Activated gamma-delta T cell treated with anti-CD3 and anti-CD28 coated beads, Interleukin-2, amount 50 U/mL, for 16 hours (primary cell): ENCODE measurements around the gene BBOX1.
"Not testable (repeated sequence)": the region's sequence is repeated elsewhere in the genome, so short reads cannot be mapped to it uniquely, and the experiment has no call there.

ENCODE experiments used
- DNase-seq: peaks from one replicate; pipeline ENCODE4 v3.0.0-alpha.2; 2020; ENCODE audit warnings: low read depth

Gene BBOX1

DNA sequence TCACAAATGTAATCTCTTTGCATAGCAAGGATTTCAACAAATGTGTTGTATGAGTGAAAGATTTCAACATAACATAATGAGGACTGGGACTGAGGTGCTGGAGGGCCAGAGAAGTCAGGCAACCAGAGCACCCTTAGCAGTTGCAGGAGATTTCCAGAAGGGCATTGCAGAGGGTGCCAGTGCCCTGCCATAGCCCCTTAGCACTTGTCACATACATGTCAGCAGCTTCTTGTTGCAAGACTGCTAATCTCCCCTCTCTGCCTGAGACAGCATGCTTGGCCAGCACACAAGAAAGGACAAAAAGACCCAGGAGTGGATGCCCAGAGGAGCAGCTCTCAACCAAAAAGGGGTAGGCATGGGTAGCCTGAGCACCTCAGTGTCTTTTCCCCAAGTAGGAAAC is 43.2 kb downstream of the BBOX1 start:
- no peak for DNase-seq

DNA sequence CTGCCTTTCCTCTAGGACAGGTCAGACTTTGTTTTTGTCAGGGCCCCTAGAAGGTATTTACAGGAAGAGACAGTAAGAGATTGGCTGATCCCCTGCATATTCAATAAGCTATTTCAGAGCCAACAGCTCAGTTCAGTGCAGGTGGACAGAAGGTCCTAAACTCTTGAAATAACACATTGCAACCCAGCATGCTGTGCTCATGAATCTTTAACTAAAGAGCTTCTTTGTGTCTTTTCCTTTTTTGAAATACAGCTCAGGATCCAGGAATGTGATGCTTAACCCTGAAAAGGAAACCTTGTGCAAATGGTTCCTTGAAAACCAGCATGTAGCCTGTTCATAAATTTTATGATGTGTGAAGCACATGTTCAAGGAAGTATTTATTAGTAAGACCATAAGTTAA is 43.9 kb downstream of the BBOX1 start:
- no peak for DNase-seq

DNA sequence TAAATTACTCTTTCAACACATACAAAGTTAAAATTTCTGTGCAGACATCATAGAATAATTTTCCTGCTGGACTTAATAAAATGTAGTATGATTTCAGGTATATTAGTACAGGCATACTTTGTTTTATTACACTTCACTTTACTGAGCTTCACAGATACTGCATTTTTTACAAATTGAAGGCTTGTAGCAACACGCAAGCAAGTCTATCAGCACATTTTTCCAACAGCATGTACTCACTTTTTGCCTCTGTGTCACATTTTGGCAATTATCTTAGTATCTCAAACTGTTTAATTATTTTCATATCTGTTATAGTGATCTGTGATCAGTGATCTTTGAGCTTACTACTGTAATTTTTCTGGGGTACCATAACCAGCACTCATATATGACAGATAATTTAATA is 44.5 kb downstream of the BBOX1 start:
- DNase-seq, result no peak

DNA sequence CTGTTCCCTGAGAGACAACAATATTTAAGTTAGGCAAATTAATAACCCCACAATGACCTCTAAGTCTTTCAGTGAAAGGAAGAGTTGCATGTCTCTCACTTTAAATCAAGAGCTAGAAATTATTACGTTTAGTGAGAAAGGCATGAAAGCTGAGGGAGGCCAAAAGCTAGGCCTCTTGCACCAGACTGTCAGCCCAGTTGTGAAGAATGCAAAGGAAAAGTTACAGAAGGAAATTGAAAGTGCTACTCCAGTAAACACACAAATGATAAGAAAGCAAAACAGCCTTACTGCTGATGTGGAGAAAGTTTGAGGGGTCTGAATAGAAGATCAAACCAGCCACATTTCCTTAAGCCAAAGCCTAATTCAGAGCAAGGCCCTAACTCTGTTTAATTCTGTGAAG is 45.0 kb downstream of the BBOX1 start:
- no peak for DNase-seq

DNA sequence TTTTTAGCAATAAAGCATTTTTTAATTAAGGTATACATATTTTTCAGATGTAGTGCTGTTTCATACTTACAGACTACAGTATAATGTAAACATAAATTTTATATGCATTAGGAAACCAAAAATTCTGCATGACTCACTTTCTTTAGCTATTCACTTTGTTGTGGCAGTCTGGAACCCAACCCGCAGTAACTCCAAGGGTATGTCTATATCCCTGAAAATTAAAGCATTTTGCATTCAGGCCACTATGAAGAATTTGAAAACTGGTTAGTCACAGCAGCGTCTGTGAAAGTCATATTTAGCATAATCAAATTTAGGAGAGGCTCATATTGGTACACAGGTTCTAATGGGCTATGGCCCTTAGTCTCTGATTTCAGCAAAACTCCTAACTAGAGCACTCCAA is 46.8 kb downstream of the BBOX1 start:
- no peak for DNase-seq

DNA sequence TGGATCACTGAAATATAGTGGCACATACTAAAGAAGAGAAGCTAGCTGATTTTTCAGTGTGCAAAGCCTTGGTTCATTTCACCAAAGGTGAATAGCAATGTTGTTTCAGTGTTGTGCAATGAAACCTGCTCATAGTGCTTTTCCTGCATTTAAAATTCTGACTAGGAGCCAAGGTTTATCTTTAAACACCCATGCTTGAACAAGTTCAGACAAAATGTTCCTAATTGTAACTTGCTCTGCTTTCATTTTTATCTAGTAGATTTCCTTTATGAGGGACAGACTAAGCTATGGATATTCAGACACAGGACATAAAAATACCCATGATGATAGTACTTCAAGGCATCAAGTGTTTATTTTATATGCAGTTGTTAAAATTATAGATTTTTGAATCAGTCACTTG is 47.7 kb downstream of the BBOX1 start:
- no peak for DNase-seq

DNA sequence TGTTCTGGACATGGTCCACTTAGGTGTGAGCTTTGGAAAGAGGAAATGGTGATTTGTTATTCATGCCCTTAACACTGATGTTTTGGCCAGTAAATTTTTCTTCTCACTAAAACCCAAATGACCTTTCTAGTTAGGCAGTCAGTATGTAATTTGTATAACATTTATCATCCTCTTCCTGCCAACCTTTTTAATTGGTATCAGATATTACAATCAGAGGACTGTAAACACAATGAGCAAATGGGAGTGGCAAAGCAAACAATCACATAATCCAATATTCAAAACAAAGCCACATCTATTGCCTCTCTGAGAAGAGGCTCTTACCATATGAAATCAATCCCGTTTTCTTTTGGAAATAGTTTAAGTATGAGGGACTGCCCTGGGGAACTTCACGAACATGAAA is 49.1 kb downstream of the BBOX1 start:
- DNase-seq, result no peak

DNA sequence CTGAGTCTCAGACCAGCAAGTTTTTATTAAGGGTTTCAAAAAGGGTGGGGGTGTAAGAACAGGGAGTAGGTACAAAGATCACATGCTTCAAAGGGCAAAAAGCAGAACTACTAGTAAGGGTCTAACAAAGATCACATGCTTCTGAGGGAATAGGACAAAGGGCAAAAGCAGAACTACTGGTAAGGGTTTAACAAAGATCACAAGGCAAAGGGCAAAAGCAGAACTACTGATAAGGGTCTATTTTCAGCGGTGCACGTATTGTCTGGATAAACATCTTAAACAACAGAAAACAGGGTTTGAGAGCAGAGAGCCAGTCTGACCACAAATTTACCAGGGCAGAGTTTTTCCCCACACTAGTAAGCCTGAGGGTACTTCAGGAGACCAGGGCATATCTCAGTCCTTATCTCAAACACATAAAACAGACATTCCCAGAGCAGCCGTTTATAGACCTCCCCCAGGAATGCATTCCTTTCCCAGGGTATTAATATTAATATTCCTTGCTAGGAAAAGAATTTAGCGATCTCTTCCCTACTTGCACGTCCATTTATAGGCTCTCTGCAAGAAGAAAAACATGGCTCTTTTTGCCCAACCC is 49.8 kb downstream of the BBOX1 start:
- not testable (repeated sequence) for DNase-seq

DNA sequence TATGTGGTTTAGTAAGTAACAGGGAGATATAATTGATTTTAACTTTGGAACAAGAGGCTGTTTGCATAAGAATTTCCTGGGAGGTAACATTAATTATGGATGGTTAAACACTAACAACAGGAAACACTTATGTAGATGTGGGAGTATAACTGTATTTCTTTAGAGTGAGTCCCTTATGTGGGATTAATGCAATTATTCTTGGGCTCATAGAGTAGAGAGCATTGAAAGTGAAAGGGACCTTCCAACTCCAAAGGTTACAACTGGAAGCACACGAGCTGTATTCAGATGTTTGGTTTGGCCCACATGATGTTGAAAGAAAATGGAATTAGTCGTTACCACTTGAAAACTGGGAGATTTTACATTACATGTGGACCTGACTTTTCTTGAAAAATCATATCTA is 53.5 kb downstream of the BBOX1 start:
- no peak for DNase-seq

DNA sequence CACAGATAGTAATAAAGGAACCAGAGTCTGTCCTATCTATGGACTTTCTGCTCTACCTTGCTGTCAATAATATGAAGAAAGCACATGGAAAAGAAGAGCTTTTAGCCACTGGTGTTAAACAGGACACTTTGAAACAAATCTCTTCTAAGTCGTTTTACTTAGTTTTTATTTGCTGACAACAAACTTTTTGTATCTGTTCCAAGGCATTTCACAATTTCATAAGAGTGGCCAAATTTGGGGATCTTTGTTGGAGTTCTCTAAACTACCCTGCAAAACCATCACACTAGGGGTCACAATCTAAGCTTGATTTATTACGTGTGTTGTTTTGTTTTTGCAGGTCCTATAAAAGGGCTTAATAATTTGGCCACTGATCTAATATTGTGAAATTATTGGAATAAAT is 54.4 kb downstream of the BBOX1 start:
- DNase-seq, result no peak

DNA sequence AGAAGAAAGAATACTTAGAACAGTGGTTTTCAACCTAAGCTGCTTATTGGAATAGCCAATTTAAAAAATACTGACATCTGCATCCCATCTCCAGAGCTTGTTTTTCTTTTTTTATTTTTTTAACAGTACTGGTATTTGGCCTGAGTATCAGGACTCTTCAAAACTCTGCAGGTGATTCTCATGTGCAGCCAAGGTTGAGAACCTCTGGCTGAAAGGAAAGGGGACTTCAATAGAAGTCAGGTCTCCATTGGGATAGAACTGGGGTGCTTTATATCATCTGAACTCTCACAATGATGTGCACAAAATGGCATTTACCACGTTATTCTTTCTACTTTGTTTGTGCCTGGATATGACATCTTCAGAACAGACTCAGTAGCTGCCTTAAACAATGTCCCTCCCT is 55.3 kb downstream of the BBOX1 start:
- no peak for DNase-seq

DNA sequence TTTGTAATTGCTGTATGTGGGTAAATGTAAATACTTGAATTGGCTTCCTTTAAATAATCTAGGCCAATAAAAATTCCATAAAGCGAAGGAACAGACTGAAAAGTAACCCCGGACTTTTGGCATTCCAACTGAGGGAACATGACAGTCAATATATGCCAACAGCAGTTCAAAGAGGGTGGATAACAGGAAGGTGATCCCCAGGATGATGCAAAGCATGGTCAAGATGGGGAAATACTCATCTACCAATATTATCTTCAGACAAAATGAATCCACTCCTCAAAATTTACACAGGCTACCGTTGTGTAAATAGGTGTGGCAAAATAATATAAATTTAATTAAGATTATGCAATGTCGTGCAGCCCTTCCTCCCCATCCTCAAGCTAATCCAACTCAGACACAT is 56.9 kb downstream of the BBOX1 start:
- DNase-seq, result no peak

DNA sequence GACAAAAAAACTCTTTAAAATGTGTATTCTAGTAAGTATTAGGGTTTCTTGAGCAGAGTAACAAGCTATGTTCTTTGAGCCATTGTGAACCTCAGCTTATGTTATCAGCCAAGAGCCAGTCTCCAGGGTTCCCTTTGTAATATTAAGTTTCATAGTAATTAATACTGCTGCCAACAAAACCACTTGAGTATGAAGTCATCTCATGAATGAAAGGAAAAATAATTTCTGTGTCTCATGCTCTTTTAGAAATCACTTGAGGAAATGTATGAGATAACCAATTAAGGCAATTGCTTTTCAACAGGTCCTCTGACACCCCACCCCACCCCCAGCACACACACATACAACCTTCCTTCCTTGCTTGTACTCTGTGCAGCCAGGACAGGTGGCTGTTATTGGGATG is 59.9 kb downstream of the BBOX1 start:
- no peak for DNase-seq

DNA sequence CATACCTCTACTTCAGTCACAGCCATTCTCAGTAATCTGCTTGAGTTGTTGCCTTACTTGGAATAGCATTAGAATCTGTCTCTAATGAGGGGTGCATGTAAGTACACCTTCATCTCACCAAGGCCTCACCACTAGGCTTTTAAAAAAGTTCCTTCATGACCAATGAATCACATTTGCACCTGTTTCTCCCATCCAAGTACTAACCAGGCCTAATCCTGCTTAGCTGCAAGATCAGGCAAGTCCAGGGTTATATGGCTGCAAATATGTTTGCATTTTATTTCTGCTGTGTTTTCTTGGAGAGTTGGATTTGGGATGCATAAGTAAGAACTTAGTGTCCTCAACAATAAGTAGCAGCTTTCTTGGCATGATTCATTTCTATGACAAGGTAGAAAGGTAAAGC is 66.9 kb downstream of the BBOX1 start:
- DNase-seq, result no peak

DNA sequence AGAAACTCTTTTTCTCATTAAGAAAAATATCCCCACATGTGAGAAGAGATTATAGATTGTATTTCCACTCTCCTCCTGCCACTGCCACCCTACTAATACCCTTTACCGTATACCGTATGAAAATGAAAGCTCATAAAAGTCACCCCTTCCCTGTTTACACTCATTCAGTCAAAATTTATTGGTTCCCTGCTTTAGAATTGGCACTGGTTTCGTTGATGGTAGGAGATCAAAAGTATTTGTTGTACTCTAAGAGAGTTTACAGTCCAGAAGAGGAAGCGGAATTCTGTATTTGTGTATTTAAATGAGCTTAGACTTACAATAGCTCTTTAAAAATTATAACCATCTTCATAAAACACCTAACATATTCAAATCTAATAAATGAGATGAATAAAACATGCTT is 68.2 kb downstream of the BBOX1 start:
- no peak for DNase-seq

DNA sequence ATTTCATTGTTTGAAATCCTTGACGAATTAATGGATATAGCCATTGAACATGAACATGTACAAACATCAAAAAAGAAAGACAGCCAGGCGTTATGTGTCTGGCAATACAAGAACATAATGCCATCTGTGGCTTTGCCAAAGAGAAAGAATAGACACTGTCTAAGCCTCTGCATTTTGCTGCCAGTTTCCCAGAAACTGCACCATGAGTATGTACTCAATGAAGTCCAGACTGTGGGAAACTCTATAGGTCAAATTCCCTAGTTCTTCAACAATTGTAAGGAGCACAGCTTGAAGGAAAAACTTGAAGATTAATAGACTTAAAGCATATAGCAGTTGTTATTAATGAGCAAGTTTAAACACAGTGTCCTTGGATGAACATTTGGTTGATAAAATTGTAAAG is 71.3 kb downstream of the BBOX1 start:
- no peak for DNase-seq

DNA sequence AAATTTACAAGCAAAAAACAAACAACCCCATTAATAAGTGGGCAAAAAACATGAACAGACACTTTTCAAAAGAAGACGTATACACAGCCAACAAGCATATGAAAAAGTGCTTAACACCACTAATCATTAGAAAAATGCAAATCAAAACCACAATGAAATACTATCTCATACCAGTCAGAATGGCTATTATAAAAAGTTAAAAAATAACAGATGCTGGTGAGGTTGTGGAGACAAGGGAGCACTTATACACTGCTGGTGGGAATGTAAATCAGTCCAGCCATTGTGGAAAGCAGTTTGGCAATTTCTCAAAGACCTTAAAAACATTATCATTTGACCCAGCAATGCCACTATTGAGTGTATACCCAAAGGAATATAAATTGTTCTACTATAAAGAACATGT is 72.3 kb downstream of the BBOX1 start:
- DNase-seq, result no peak

DNA sequence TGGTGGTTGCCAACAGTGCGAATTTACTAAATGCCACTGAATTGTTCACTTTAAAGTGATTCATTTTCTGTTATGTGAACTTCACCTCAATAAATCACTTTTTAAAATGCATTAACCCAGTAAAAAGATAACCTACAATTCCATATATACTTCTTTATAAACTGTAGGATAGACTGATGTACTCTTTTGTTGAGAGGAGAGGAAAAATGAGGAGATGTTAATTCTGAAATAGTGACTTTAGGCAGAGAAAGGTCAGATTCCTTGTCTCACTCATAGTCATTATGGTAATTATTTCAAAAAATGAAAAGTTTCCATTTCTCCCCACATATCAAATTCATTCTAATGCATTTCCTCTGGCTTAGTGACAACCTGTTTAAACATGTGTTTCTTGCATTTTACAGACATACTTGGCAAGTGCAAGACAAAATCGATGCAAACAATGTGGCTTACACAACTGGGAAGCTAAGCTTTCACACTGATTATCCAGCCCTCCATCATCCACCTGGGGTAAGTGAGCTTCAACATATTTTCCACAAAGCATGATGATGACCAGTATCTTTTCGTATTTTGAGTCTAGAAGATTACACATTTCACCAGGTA is 74.5 kb downstream of the BBOX1 start:
- no peak for DNase-seq

DNA sequence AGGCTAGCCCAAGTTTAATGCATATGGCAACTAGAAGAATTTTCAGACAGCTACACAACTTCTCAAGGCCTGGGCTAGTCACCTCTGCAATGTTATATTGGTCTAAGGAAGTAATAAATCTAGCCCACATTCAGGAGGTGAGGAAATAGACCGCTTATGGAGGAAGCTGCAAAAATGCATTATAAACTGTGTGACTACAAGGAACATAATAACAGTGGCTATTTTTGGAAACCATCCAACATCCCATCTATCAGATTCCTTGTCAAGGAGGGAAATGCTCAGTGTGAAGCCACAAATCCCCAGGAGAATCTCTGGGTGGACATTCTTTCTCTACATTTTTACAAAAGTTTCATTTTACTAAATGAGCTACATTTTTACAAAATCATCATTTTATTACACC is 76.1 kb downstream of the BBOX1 start:
- DNase-seq, result no peak

DNA sequence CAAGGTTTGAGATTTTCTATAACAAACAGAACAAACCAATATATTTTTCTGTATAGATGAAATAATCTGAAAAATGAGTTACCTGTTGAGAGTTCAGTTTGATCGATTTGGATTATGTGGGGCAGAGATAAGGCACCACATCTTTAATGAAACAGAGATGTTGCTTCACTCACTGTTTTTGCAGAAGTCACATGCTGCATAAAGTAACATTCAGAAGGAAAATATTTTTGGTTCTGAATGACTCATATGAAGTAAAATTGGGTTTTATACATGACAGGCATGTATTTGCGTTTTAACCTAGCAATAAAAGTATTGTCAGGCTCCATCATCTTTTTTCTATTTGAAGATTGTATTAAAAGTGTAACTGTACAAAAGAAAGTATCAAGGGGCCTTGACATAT is 77.8 kb downstream of the BBOX1 start:
- no peak for DNase-seq

DNA sequence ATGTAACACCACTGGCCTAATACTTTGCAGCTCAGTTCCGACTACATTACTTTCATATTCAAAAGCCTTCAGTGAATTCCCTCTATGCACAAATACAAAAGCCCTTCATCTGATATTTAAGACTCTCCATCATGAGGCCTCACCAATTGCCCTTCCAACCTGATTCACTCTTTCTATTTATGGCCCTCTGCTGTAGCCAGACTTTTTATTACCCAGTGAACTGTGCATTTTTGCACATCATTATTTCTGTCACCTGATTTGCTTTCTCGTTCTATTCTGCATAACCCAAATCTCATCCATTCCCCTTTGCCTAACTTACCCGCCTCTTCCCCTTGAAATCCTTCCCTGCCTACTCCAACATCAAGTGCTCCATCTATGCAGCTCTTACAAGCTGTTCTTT is 78.3 kb downstream of the BBOX1 start:
- no peak for DNase-seq

DNA sequence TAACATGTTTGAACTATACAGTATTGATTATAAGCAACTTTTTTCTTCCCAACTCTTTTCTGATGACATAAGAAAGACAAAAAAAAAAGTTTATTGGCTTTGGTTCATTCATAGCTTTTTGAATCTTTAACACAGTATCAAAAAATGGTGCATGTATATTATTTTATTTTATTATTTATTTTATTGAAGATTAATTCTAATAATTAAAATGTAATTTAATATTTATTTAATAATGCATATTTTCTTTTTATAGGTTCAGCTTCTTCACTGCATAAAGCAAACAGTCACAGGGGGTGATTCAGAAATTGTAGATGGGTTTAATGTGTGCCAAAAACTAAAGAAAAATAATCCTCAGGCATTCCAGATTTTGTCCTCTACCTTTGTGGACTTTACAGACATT is 78.8 kb downstream of the BBOX1 start:
- DNase-seq, result no peak

DNA sequence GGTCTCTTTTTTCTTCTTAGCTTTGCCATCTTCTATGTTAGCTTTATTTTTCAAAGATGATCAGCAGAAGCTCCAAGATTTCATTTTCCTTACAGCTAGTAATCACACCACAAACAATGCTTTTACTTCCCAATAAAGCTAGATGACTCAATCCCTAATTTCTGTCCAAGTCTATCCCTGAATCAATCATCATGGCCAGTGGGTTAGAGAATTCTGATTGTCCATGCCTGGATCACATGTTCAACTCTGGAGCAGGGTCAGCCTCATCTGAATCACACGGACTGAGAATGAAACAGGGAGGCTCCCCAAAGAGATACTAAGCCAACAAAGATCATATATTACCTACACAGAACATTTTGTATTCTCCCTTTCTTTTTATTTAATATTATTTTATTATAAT is 79.6 kb downstream of the BBOX1 start:
- DNase-seq, result no peak

DNA sequence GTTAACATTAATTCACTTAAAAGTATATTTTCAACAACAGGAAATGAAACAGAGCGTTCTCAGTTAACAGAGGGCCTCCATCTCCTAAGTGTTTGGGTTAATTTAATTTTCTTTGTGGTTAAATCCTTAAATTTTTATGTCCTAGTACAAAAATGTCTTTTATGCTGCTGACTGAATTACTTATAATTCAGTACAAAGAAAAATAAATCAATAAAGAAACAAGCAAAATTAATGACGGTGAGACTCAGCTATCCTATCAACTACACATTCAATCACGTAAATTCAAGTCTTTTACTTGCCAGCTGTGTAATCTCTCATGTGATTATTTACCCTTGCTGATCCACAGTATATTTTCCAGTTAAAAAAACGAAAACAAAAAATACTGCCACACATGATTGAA is 81.4 kb downstream of the BBOX1 start:
- DNase-seq, result no peak
